Neuronal stem cell (in vitro differentiated cells): Measurements from ENCODE around the gene CORO1C.

Source experiments
- DNase-seq: peaks from one replicate; pipeline ENCODE4 v3.0.0-alpha.2; 2013; ENCODE audit warnings: low spot score
- H2AFZ ChIP-seq: one replicate; pipeline ENCODE4 v1.6.1; 2013; ENCODE audit warnings: mild to moderate bottlenecking, low read length, inconsistent platforms
- H2AK5ac ChIP-seq: 2 replicates; pipeline ENCODE4 v1.6.1; 2013; ENCODE audit warnings: low read depth, mild to moderate bottlenecking, inconsistent platforms, low read length, moderate library complexity, mixed read lengths
- H2BK120ac ChIP-seq: 2 replicates; pipeline ENCODE4 v1.6.1; 2013; ENCODE audit warnings: low read depth, mild to moderate bottlenecking, inconsistent platforms, low read length, moderate library complexity, mixed read lengths
- H2BK12ac ChIP-seq: one replicate; pipeline ENCODE4 v1.6.1; 2013; ENCODE audit warnings: low read length, inconsistent platforms
- H2BK15ac ChIP-seq: 2 replicates; pipeline ENCODE4 v1.6.1; 2013; ENCODE audit warnings: mild to moderate bottlenecking, low read length, inconsistent platforms, mixed read lengths
- H2BK5ac ChIP-seq: one replicate; pipeline ENCODE4 v1.6.1; 2013; ENCODE audit warnings: inconsistent platforms, mild to moderate bottlenecking, low read length, moderate library complexity
- H3K14ac ChIP-seq: one replicate; pipeline ENCODE4 v1.6.1; 2013; ENCODE audit warnings: low read length, inconsistent platforms
- H3K18ac ChIP-seq: 2 replicates; pipeline ENCODE4 v1.6.1; 2013; ENCODE audit warnings: low read length, inconsistent platforms
- H3K23ac ChIP-seq: 2 replicates; pipeline ENCODE4 v1.6.1; 2013; ENCODE audit warnings: low read depth, mild to moderate bottlenecking, mixed read lengths, low read length, inconsistent platforms; ENCODE audit not compliant: poor library complexity
- H3K27ac ChIP-seq: replicated peaks from 3 replicates; pipeline ENCODE4 v1.5.1; 2013; ENCODE audit warnings: low read length, inconsistent platforms
- H3K27me3 ChIP-seq, 3 experiments: 2 replicates each; pipeline ENCODE4 v1.6.1; 2013; ENCODE audit warnings: low read length in 3 of 3, mild to moderate bottlenecking in 2 of 3, inconsistent platforms in 1 of 3, low read depth in 1 of 3, mixed read lengths in 1 of 3, moderate library complexity in 1 of 3; ENCODE audit not compliant: control insufficient read depth in 3 of 3, insufficient read depth in 3 of 3
- H3K36me3 ChIP-seq, 2 donors: replicated peaks in 1 of 2; 2 replicates each; pipeline ENCODE4 v1.6.1; 2013; ENCODE audit warnings: low read length in 2 of 2; ENCODE audit not compliant: control insufficient read depth in 2 of 2, insufficient read depth in 2 of 2
- H3K4ac ChIP-seq: 2 replicates; pipeline ENCODE4 v1.6.1; 2013; ENCODE audit warnings: inconsistent platforms, mild to moderate bottlenecking, low read length, moderate library complexity
- H3K4me1 ChIP-seq, 2 donors: 1 replicate in 1 of 2; 2 replicates in 1 of 2; pipeline ENCODE4 v1.6.1; 2013; ENCODE audit warnings: low read length in 2 of 2, low read depth in 1 of 2; ENCODE audit not compliant: control insufficient read depth in 2 of 2, insufficient read depth in 1 of 2
- H3K4me2 ChIP-seq: one replicate; pipeline ENCODE4 v1.6.1; 2013; ENCODE audit warnings: mild to moderate bottlenecking, low read length, inconsistent platforms; ENCODE audit not compliant: insufficient read depth, poor library complexity, severe bottlenecking
- H3K4me3 ChIP-seq, 2 donors: 2 replicates each; pipeline ENCODE4 v1.5.1; 2013; ENCODE audit warnings: low read length in 2 of 2, mild to moderate bottlenecking in 2 of 2, inconsistent platforms in 1 of 2, moderate library complexity in 1 of 2
- H3K79me1 ChIP-seq: one replicate; pipeline ENCODE4 v1.6.1; 2013; ENCODE audit warnings: low read depth, mild to moderate bottlenecking, inconsistent platforms, low read length, moderate library complexity
- H3K9ac ChIP-seq: one replicate; pipeline ENCODE4 v1.6.1; 2013; ENCODE audit warnings: mild to moderate bottlenecking, low read depth, low read length, inconsistent platforms; ENCODE audit not compliant: poor library complexity
- H3K9me3 ChIP-seq, 2 donors: replicated peaks in 1 of 2; 2 replicates each; pipeline versions ENCODE3 to v1.6.1; 2013; ENCODE audit warnings: low read length in 2 of 2, mild to moderate bottlenecking in 2 of 2, inconsistent platforms in 1 of 2, low read depth in 1 of 2, mixed read lengths in 1 of 2, moderate library complexity in 1 of 2; ENCODE audit not compliant: control insufficient read depth in 2 of 2, insufficient read depth in 1 of 2
- H4K8ac ChIP-seq: one replicate; pipeline ENCODE4 v1.6.1; 2013; ENCODE audit warnings: low read depth, mild to moderate bottlenecking, inconsistent platforms, low read length, moderate library complexity
- H4K91ac ChIP-seq: one replicate; pipeline ENCODE4 v1.6.1; 2013; ENCODE audit warnings: low read length, low read depth, mild to moderate bottlenecking, inconsistent platforms; ENCODE audit not compliant: poor library complexity
- WGBS, 2 donors: extraction: QIAGEN DNeasy Blood & Tissue Kit; methylation state at CpG; one replicate each; pipeline ENCODE4 v1.1.7; 2013; ENCODE audit warnings: missing lambda C conversion rate in 2 of 2, mixed read lengths in 1 of 2; ENCODE audit not compliant: insufficient read length in 2 of 2, insufficient replicate concordance in 1 of 2; ENCODE audit errors: extremely low coverage in 2 of 2; 5-methylcytosine and 5-hydroxymethylcytosine counted together

Gene CORO1C

DNA sequence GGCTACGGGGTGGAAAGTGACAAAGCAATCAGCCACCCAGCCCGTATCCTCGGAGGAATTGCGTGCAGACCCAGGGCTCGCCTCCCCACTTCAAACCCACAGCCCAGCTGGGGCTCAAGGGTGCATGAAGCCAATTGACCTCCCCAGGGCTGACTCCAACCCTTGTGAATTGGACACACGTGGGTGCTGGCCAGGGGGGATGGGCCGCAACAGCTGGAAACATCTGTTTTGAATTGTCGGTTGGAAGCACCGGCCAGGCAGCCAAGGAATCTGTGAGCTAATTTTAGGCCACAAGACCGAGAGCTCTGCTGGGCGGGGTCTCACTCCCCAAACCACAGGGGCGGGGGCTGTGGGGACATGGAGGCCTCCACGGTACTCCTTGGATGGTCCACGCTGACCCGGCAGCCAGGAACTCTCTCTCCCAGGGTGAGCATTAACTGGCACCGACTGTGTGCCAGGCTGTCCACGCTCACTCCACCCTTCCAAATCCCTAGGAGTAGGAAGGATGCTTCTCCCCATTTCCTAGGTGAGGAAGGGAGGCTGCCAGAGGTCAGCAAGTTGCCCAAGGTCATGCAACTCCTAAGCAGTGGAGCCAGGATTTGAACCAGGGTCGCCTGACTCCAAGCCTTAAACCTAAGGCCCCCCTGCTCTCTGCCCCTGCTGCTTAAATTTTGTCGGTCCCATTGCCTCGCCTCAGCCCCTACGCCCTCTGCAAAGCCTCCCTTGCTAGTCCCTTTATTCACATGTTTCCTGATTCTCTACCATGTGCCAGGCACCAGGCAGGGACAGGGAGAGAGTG, 121.6 kb downstream of the CORO1C start:
- Histone ChIP-seq H3K4me2 (no peak overlapping the region), H3K27ac (no peak overlapping the region), H3K36me3 (no peaks in the 10 kb centered on the region), H4K8ac (no peak overlapping the region), H3K4ac (no peak overlapping the region), H2AFZ (no peak overlapping the region), H3K14ac (no peak overlapping the region), H3K4me3 (no peak overlapping the region), H3K27me3 (peaks cover 0 to 19% (median 0%) of the 10 kb centered on the region in 3 experiments), H3K18ac (no peak overlapping the region), H2BK120ac (no peak overlapping the region), H4K91ac (no peak overlapping the region), H2BK15ac (no peak overlapping the region), H2BK12ac (no peak overlapping the region), H2AK5ac (peak overlapping the region; percentile 24), H3K79me1 (no peaks in the 10 kb centered on the region), H3K9ac (no peak overlapping the region), H3K23ac (no peak overlapping the region), H2BK5ac (no peak overlapping the region), H3K4me1 (peaks cover 0 to 5% of the 10 kb centered on the region in 2 donors), H3K9me3 (peaks cover 0 to 1% of the 10 kb centered on the region in 2 donors)
- no CpG with 5 or more reads among the region's 21 CpGs for WGBS, 2 donors
- no peak for DNase-seq

DNA sequence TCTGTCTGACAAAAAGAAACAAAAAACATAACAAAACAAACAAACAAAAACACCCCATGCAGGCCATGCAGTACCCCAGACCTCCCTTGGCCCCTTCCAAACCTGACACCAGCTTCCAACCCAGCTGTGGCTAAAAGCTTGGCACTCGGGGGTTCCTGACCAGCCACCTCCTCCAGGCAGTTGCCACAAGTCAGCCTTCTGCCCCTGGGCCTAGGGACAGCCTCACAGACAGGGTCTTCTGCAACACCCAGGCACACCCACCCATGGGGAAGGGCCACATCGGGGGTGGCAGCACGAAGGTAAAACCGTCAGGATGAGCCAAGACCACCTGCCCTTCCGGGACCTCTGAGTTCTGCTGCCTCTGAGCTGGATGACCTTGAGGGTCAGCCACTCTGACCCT, 122.7 kb downstream of the CORO1C start:
- Histone ChIP-seq H3K18ac (no peak overlapping the region), H3K4ac (no peak overlapping the region), H3K4me1 (peaks cover 0 to 10% of the 10 kb centered on the region in 2 donors), H3K14ac (no peak overlapping the region), H3K36me3 (no peaks in the 10 kb centered on the region), H3K9ac (no peak overlapping the region), H3K27ac (no peak overlapping the region), H2BK120ac (no peak overlapping the region), H3K79me1 (no peaks in the 10 kb centered on the region), H2BK15ac (peak overlapping the region; percentile 68), H3K9me3 (peaks cover 0 to 3% of the 10 kb centered on the region in 2 donors), H3K23ac (no peak overlapping the region), H2AK5ac (peak overlapping the region; percentile 66), H3K4me2 (no peak overlapping the region), H4K8ac (no peak overlapping the region), H2BK5ac (no peak overlapping the region), H2AFZ (no peak overlapping the region), H2BK12ac (no peak overlapping the region), H3K4me3 (no peak overlapping the region), H4K91ac (no peak overlapping the region), H3K27me3 (peaks cover 0 to 21% (median 0%) of the 10 kb centered on the region in 3 experiments)
- DNase-seq: no peak
- WGBS, 2 donors: no CpG with 5 or more reads among the region's 5 CpGs

DNA sequence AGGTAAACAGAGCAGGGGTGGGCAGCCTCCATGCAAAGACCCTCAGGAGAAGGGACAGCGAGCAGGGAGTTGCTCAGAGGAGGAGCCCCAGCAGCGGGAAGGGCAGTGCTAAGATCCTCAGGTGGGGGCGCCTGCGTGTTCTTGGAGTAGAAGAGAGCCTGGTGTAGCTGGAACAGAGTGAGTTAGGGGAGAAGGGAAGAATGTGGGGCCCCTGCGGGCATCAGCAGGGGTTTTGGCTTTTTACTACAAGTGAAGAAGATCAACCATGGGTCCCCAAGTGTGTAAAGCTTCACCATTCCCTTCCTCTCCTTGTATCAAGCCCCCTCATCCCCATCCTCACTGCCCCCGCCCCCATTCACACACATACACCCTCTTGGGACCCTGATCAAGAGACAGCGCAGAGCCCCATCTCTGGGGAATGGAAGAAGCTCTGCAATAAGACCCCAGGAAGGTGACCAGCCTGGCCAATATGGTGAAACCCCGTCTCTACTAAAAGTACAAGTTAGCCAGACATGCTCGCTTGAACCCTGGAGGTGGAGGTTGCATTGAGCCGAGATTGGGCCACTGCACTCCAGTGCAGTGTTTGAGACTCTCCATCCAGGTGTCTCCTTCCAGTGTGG, 123.2 kb downstream of the CORO1C start:
- no peak overlapping the region for H3K27ac ChIP-seq
- peak overlapping the region; percentile 22 for H2AK5ac ChIP-seq
- H3K27me3 ChIP-seq: peaks cover 0 to 22% (median 0%) of the 10 kb centered on the region in 3 experiments
- H4K8ac ChIP-seq: no peak overlapping the region
- no CpG with 5 or more reads among the region's 10 CpGs for WGBS, 2 donors
- no peak overlapping the region for H2BK12ac ChIP-seq
- no peak overlapping the region for H3K4me2 ChIP-seq
- H3K9me3 ChIP-seq: peaks cover 0 to 4% of the 10 kb centered on the region in 2 donors
- no peak overlapping the region for H3K9ac ChIP-seq
- no peak for DNase-seq
- no peak overlapping the region for H3K23ac ChIP-seq
- H3K4me1 ChIP-seq: peaks cover 0 to 8% of the 10 kb centered on the region in 2 donors
- no peak overlapping the region for H2AFZ ChIP-seq
- H3K36me3 ChIP-seq: no peaks in the 10 kb centered on the region
- H3K14ac ChIP-seq: no peak overlapping the region
- H3K4me3 ChIP-seq: no peak overlapping the region
- H3K18ac ChIP-seq: peak overlapping the region; percentile 46
- H4K91ac ChIP-seq: no peak overlapping the region
- H2BK5ac ChIP-seq: no peak overlapping the region
- H3K79me1 ChIP-seq: no peaks in the 10 kb centered on the region
- no peak overlapping the region for H2BK120ac ChIP-seq
- peak overlapping the region; percentile 31 for H2BK15ac ChIP-seq
- no peak overlapping the region for H3K4ac ChIP-seq

DNA sequence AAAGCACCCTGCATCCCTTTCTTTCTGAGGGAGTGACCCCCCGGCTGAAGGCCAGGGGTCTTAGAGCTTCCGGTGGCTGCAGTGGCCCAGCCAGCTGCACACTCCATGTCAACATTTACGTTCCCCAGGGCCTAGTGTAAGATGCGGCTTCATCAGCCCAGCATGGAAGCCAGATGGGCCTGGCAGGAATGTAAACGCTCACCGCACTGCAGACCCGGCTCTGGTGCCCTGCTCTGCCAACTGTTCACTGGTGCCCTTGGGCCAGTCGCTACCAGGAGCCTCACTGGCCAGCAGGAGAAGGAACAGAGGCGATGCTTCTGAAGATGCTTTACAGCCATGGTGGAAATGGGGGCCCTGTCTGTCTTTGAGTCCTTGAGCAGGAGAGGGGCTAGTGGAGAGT, 124.8 kb downstream of the CORO1C start:
- H3K23ac ChIP-seq: peak overlapping the region; percentile 8
- no peak overlapping the region for H2BK120ac ChIP-seq
- peak overlapping the region; percentile 10 for H2AK5ac ChIP-seq
- no peak overlapping the region for H4K8ac ChIP-seq
- peak overlapping the region in 1 of 2 donors; percentile 38 for H3K4me3 ChIP-seq
- no peaks in the 10 kb centered on the region for H3K36me3 ChIP-seq
- H3K18ac ChIP-seq: peak overlapping the region; percentile 73
- DNase-seq: no peak
- peaks cover 0 to 4% of the 10 kb centered on the region in 2 donors for H3K9me3 ChIP-seq
- no peak overlapping the region for H3K14ac ChIP-seq
- no CpG with 5 or more reads among the region's 9 CpGs for WGBS, 2 donors
- no peak overlapping the region for H2AFZ ChIP-seq
- H3K4me2 ChIP-seq: no peak overlapping the region
- H2BK5ac ChIP-seq: no peak overlapping the region
- no peak overlapping the region for H4K91ac ChIP-seq
- peaks cover 0 to 21% (median 0%) of the 10 kb centered on the region in 3 experiments for H3K27me3 ChIP-seq
- H2BK12ac ChIP-seq: no peak overlapping the region
- peak overlapping the region; percentile 9 for H3K9ac ChIP-seq
- H3K4ac ChIP-seq: no peak overlapping the region
- peaks cover 2 to 5% of the 10 kb centered on the region in 2 donors for H3K4me1 ChIP-seq
- no peak overlapping the region for H3K27ac ChIP-seq
- H2BK15ac ChIP-seq: peak overlapping the region; percentile 8
- no peaks in the 10 kb centered on the region for H3K79me1 ChIP-seq
